ENCODE measurements around the gene PROM1.

The PROM1 gene

GRCh38 chr4:16039139-16039538 is 44.7 kb downstream of the PROM1 start:
- no peak overlapping the region for H3K4me3 ChIP-seq (ENCODE audit: low read depth, low read length)
- H3K9me3 ChIP-seq (ENCODE audit: severe bottlenecking): no peaks in the 10 kb centered on the region
- H3K27me3 ChIP-seq (ENCODE audit: insufficient read depth, low read depth, severe bottlenecking): no peaks in the 10 kb centered on the region
- no peak overlapping the region for H3K27ac ChIP-seq
- peaks cover 69% of the 10 kb centered on the region for H3K36me3 ChIP-seq
- no peak for TF ChIP-seq CTCF (IDR thresholded peaks at IDR 0.05; ENCODE audit: low read depth, low read length)
- DNase-seq: no peak

- H3K4me3 ChIP-seq (ENCODE audit: low read depth, low read length): no peak overlapping the region
- DNase-seq: no peak
- no peaks in the 10 kb centered on the region for H3K9me3 ChIP-seq (ENCODE audit: severe bottlenecking)
- H3K36me3 ChIP-seq: peaks cover 79% of the 10 kb centered on the region
- TF ChIP-seq CTCF (IDR thresholded peaks at IDR 0.05; ENCODE audit: low read depth, low read length): no peak
- no peak overlapping the region for H3K27ac ChIP-seq
- no peaks in the 10 kb centered on the region for H3K27me3 ChIP-seq (ENCODE audit: insufficient read depth, low read depth, severe bottlenecking)
Observed at GRCh38 chr4:16037901-16038300, 45.9 kb downstream of the PROM1 start.

- Histone ChIP-seq H3K9me3 (ENCODE audit: severe bottlenecking) (no peaks in the 10 kb centered on the region), H3K27me3 (ENCODE audit: insufficient read depth, low read depth, severe bottlenecking) (no peaks in the 10 kb centered on the region), H3K4me3 (ENCODE audit: low read depth, low read length) (no peak overlapping the region), H3K36me3 (peaks cover 85% of the 10 kb centered on the region), H3K27ac (no peak overlapping the region)
- DNase-seq: no peak
- TF ChIP-seq CTCF (IDR thresholded peaks at IDR 0.05; ENCODE audit: low read depth, low read length): no peak
Observed at GRCh38 chr4:16035843-16036242, 48.0 kb downstream of the PROM1 start.

- no peak for DNase-seq
- H3K27ac ChIP-seq: no peak overlapping the region
- H3K4me3 ChIP-seq (ENCODE audit: low read depth, low read length): no peak overlapping the region
- no peaks in the 10 kb centered on the region for H3K27me3 ChIP-seq (ENCODE audit: insufficient read depth, low read depth, severe bottlenecking)
- H3K9me3 ChIP-seq (ENCODE audit: severe bottlenecking): no peaks in the 10 kb centered on the region
- no peak for TF ChIP-seq CTCF (IDR thresholded peaks at IDR 0.05; ENCODE audit: low read depth, low read length)
- H3K36me3 ChIP-seq: peaks cover 77% of the 10 kb centered on the region
Observed at GRCh38 chr4:16034010-16034748, 49.6 kb downstream of the PROM1 start.

GRCh38 chr4:16032396-16032770 is 51.4 kb downstream of the PROM1 start:
- Histone ChIP-seq H3K9me3 (ENCODE audit: severe bottlenecking) (no peaks in the 10 kb centered on the region), H3K4me3 (ENCODE audit: low read depth, low read length) (no peak overlapping the region), H3K36me3 (peaks cover 64% of the 10 kb centered on the region), H3K27ac (no peak overlapping the region), H3K27me3 (ENCODE audit: insufficient read depth, low read depth, severe bottlenecking) (no peaks in the 10 kb centered on the region)
- no peak for DNase-seq
- TF ChIP-seq CTCF (IDR thresholded peaks at IDR 0.05; ENCODE audit: low read depth, low read length): no peak
